SW 1271 (cell line): ENCODE results near the gene FIBCD1.

Experiments used
- DNase-seq, 2 experiments: peaks; one replicate each; lab custom pipeline; 2025; lab: John Stamatoyannopoulos, UW

The FIBCD1 gene

GRCh38 chr9:130936285-130937117 is 2.5 kb downstream of the FIBCD1 start:
- DNase-seq: peak in 1 of 2 experiments; percentile 23

DNA sequence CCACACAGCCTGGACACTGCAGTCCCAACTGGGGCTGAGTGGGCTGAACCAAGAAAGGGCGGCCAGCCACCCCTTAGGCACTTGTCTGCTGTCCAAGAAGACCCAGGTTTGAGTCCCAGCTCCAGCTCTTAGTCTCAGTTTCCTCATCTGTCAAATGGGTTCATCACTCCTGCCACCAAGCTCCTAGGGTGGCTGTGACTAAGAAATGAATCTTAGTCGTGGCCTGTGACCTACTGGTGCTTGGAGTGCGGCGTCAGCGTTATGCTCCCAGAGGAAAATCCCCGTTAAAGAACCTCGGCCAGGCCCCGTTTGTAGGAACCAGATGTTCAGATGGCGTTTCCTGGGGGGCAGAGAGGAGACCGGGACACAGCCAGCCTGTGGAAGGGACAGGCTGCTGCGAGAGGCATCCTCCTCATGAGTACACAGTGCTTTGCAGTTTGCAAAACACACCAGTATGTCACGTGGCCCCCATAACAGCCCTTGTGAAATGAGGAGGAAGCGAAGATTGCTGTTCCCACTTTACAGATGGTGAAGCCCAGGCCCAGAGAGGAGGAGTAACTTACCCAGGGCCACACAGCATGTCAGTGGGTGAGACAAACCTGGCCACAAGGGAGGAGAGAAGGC is 3.3 kb downstream of the FIBCD1 start:
- DNase-seq: no peak

GRCh38 chr9:130934702-130935647 is 4.1 kb downstream of the FIBCD1 start:
- no peak for DNase-seq

DNA sequence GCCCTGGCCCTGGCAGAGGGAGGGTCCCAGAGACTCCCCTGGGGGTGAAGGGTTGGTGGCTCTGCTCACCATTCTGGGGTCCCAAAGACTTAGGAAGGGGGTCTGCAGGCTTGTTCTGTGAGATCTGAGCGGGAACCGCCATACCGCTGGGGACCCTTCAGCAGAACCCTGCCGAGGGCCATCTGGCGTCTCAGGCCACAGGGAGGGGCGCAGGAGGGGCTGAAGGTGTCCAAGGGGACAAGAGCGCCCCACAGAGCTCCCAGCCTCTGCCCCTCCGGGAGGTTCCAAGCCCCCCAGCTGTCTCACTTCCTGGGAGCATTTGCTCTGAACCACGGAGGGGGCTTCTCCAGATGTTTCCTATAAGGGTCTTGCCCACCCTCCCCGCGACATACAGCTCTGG is 4.8 kb downstream of the FIBCD1 start:
- DNase-seq: no peak

DNA sequence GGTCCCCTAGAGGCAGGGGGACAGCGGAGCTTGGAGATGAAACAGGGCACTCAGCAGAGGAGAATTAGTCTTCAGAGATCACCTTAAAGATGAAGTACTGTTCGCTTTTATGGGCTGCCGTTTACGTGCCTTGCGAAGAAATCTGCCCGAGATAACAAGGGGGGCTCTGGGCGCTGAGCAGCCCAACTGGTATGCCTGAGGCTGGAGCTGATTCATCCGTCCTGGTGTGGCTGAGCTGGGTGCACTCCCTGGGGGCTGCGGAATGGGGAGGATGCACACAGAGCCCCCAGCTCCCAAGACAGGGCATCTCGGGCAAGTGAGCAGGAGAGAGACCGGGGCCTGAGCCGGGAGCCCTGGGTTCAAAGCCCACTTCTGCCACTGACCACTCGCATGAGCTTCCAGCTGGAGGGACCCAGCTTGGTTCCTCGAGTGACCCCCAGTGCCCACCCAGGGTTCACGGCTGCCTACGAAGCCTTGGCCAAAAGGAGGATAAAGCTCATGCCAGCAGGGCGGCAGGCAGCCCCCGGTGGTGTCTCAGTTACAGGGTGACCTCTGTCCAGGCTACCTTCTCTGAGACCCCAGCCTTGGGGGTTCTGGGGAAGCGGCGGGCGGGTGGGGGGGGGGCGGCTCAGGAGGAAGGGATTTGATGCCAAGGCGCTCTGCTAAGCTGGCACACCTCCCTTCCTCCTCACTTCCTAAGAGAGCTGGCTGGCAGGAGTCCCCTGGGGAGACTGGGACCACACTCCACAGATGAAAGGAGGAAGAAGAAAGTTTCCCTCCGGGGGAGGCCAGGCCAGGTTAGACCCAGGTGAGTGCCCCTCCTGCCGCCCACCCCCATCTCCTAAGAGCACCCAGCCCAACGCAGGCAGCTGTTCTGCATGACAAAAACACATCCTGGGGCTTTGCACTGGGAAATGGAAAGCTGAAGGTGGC is 5.7 kb downstream of the FIBCD1 start:
- DNase-seq: no peak

DNA sequence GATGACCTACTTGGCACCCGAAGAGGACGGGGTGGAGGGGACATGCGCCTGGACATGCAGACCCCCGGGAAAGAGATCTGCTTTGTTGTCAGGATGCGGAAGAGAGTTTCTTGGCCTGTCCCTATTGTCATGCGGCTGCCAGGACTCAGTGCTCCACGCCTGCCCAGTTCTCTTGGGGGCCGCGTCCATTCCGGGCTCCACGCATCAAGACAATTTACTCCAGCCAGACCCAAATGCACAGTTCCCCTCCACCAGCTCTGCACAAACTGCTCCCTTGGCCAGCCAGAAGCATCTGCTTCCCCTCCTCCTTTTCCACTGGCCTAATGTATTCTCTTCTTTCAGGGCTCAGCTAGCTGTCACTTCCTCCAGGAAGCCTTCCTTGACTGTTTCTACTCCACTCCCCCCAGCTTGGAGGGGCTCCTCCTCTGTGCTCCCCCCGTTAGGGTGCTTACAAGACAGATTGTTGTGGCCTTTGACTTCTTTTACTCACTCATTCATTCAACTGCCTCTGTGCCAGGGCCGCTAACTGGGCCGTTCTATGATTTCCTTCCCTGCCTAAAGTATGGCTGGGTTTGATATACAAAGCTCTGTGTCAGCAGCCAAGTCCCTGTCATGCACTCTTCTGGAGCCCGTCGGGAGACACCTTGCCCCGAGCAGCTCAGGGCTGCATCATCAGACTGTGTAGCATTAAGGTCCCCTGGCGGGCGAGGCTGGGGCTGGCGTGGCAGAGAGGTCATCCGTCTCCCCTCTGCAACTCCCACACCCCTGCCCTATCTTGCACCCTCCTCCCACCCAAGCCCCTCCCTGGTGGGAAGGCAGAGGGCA is 6.6 kb downstream of the FIBCD1 start:
- no peak for DNase-seq

- DNase-seq: no peak
Observed at GRCh38 chr9:130931508-130932254, 7.4 kb downstream of the FIBCD1 start.

- no peak for DNase-seq
Observed at GRCh38 chr9:130930804-130931349, 8.2 kb downstream of the FIBCD1 start.

DNA sequence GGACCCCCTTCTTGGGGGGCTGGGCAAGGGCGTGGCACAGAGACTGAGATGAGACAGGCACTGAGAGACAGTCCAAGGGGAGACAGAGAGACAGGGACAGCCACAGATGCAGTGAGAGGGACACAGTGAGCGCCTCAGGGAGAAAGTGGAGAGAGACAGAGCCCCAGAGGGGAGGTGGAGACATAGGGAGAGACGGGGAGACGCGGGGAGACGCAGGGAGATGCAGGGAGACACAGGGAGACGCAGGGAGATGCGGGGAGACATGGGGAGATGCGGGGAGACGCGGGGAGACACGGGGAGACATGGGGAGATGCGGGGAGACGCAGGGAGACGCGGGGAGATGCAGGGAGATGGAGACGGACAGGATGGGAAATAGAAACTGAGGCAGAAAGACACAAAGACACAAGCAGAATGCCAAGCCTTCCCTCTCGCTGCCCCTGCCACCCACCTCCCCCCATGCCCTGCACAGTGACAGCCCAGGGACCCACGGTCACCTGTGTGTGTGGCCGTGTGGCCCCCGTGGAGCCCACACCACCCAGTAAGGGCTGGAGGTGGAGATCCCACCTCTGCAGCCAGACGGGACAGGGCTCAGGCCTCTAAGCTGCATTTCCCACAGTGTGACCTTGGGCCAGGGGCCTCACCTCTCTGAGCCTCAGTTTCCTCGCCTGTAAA is 8.8 kb downstream of the FIBCD1 start:
- no peak for DNase-seq

DNA sequence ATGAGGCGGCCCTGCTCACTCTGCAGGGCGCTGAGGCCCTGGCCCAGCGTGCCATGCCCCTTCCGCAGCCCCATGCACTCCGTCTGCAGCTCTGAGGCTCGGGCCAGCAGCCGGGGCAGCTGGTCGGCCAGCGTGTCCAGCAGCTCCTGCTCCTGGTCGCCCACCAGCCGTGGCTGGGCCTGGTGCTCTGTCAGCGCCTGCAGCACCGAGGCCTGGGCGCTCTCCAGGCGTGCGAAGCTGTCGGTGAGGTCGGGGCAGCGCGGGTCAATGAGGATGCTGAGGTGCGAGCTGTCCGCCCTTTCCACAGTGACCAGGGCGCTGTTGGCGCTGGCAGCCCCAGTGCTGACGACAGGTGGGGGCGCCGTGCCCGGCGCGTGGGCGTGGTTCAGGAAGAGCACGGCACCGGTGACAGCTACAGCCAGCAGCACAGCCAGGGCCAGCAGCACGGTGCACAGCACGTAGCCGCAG is 9.4 kb downstream of the FIBCD1 start:
- no peak for DNase-seq

GRCh38 chr9:130927995-130928900 is 10.8 kb downstream of the FIBCD1 start:
- peak in 1 of 2 experiments; percentile 28 for DNase-seq

- DNase-seq: no peak
Observed at GRCh38 chr9:130927338-130927737, 11.7 kb downstream of the FIBCD1 start.

DNA sequence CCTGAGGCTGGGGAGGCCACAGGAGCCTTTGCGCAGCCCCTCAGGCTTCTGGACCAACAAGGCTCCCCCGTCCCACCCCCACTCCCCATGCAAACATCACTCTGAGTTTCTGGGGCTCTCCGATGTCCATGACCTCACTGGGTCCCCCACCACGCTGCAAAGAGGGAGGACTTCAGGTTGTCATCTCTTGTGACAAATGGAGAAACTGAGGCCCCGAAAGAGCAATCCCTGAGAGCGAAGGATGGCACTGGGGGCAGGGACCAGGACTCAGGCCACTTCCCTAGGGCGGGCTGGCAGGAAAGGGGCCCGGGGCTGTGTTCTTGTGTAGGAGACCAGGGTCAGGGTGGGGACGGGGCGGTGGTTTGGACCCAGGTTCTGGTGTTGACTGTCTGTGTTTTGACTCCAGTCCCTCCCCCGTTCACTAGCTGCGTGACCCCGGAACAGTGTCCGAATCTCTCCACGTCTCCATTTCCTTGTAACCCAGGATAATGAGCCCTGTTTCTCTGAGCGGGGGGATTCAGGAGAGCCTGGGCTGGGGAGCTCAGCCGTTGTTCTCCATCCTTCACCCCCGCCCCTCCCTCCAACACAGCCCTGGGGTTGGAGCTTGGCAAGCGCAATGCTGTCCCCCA is 13.9 kb downstream of the FIBCD1 start:
- DNase-seq: no peak

- DNase-seq: no peak
Observed at GRCh38 chr9:130924448-130924788, 14.6 kb downstream of the FIBCD1 start.

- DNase-seq: no peak
Observed at GRCh38 chr9:130923611-130924447, 15.2 kb downstream of the FIBCD1 start.

DNA sequence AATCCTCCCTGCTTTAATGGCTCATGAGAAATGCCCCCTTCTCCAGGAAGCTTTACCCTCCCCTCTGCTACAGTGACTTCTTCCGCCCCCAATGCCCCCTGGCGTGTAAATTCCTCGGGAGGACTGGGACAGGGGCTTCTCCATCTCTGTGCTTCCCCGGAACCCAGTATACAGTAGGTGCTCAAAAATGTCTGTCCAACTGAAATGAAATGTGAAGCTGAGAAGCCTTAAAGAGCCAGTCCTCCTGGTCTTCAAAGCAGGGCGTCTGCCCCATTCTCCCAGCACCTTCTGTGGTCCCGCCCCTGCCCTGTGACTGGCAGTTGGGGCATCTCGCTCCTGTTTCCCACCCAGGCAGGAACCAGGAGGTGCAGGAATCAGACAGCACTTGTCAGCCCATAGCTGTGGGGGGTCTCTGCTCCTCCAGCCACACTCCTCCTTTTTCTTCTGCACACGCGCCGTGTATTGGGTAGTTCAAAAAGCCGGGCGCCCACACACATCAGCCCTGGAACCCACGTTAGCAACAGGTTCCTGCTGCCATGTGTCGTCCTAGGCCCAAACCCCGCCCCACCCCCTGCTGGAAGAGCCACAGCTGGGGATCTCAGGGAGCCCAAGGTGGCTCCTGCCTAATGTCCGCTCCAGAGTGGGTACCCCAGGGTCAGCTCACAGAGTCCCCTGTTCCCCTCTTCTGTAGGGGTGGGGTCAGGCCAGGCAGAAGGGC is 16.0 kb downstream of the FIBCD1 start:
- DNase-seq: no peak
